ENCODE data around the gene RCN2. TPM values are rescaled to one million over a fixed set of nuclear protein-coding genes. Genes with fewer than 3 reads are reported as not detected.

The RCN2 gene
- total and polyA plus RNA-seq, 2 of the 13 experiments (the other 11 are each of a cell fraction or from before 2014, with no cell fraction given): 84.4 to 89.0 TPM

DNA sequence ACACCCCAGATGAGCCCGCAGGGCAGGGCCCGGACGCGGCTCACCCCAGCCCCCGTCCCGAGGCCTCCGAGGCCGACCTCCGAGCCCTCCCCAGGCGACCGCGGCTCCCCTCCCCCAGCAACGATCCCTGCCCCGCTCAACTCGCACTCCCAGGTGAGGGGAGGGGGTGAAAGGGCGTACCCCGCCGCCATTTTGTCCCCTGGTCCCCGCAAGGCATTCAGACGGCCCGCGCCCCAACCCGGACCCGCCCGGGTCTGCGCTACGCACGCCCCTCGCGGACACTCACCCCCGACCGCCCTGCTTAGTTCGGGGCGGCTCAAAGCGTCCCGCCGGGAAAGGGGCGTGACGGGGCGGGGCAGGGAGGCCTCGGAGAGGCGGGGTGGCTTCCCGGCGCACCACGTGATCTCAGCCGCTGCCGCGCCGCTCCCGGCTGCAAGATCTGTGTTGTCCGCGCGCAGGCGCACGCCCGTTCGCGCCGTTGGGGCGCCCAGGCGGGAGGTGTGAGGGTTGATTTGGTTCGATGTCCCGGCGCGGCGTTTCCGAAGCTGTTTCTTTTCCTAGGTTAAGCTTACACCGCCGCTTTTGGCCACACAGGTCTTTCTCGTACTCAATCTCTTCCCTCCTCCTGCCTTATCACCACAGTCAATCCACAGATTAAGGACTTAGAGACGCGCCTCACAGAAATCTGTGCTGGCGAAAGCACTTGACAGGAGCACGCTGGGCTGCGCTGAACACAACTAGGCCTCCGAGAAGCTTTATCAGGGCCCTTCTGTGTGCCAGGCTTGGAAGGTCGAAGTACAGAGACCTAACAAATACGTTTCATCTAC lies 26.3 kb upstream of the RCN2 start, which contains the start of gene SCAPER (continued):
- TF ChIP-seq NAIF1 (CRISPR knock-in tag; IDR thresholded peaks at IDR 0.05; ENCODE audit: borderline replicate concordance) (peak; percentile 91), ZNF343 (CRISPR knock-in tag; IDR thresholded peaks at IDR 0.05) (peak; percentile 97), ZNF496 (CRISPR knock-in tag; IDR thresholded peaks at IDR 0.05; ENCODE audit: insufficient replicate concordance) (no peak), SALL1 (CRISPR knock-in tag; IDR thresholded peaks at IDR 0.05) (peak; percentile 82), RAD51 (IDR thresholded peaks at IDR 0.05; ENCODE audit: borderline replicate concordance) (peak; percentile 89), DNMT1 (CRISPR knock-in tag; IDR thresholded peaks at IDR 0.05) (no peak), ZNF746 (CRISPR knock-in tag; IDR thresholded peaks at IDR 0.05) (peak; percentile 67; the same call in 1 of the 2 replicates), NR1H2 (CRISPR knock-in tag; IDR thresholded peaks at IDR 0.05; ENCODE audit: borderline replicate concordance, low read depth) (no peak), FOXJ3 (CRISPR knock-in tag; IDR thresholded peaks at IDR 0.05; ENCODE audit: borderline replicate concordance) (peak; percentile 47; the same call in 1 of the 2 replicates), ZNF543 (CRISPR knock-in tag; IDR thresholded peaks at IDR 0.05) (peak; percentile 93), AKAP8 (CRISPR knock-in tag; IDR thresholded peaks at IDR 0.05) (peak; percentile 36; the same call in 1 of the 2 replicates), KLF6 (CRISPR knock-in tag; IDR thresholded peaks at IDR 0.05) (peak; percentile 93), ZNF367 (CRISPR knock-in tag; IDR thresholded peaks at IDR 0.05; ENCODE audit: borderline replicate concordance) (peak; percentile 92; the same call in 1 of the 2 replicates), ZNF547 (CRISPR knock-in tag; IDR thresholded peaks at IDR 0.05) (peak; percentile 98)
- TF ChIP-seq, protein P1, sequence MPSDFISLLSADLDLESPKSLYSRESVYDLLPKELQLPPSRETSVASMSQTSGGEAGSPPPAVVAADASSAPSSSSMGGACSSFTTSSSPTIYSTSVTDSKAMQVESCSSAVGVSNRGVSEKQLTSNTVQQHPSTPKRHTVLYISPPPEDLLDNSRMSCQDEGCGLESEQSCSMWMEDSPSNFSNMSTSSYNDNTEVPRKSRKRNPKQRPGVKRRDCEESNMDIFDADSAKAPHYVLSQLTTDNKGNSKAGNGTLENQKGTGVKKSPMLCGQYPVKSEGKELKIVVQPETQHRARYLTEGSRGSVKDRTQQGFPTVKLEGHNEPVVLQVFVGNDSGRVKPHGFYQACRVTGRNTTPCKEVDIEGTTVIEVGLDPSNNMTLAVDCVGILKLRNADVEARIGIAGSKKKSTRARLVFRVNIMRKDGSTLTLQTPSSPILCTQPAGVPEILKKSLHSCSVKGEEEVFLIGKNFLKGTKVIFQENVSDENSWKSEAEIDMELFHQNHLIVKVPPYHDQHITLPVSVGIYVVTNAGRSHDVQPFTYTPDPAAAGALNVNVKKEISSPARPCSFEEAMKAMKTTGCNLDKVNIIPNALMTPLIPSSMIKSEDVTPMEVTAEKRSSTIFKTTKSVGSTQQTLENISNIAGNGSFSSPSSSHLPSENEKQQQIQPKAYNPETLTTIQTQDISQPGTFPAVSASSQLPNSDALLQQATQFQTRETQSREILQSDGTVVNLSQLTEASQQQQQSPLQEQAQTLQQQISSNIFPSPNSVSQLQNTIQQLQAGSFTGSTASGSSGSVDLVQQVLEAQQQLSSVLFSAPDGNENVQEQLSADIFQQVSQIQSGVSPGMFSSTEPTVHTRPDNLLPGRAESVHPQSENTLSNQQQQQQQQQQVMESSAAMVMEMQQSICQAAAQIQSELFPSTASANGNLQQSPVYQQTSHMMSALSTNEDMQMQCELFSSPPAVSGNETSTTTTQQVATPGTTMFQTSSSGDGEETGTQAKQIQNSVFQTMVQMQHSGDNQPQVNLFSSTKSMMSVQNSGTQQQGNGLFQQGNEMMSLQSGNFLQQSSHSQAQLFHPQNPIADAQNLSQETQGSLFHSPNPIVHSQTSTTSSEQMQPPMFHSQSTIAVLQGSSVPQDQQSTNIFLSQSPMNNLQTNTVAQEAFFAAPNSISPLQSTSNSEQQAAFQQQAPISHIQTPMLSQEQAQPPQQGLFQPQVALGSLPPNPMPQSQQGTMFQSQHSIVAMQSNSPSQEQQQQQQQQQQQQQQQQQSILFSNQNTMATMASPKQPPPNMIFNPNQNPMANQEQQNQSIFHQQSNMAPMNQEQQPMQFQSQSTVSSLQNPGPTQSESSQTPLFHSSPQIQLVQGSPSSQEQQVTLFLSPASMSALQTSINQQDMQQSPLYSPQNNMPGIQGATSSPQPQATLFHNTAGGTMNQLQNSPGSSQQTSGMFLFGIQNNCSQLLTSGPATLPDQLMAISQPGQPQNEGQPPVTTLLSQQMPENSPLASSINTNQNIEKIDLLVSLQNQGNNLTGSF (CRISPR knock-in tag; IDR thresholded peaks at IDR 0.05): peak; percentile 97
- TF ChIP-seq, protein P2, sequence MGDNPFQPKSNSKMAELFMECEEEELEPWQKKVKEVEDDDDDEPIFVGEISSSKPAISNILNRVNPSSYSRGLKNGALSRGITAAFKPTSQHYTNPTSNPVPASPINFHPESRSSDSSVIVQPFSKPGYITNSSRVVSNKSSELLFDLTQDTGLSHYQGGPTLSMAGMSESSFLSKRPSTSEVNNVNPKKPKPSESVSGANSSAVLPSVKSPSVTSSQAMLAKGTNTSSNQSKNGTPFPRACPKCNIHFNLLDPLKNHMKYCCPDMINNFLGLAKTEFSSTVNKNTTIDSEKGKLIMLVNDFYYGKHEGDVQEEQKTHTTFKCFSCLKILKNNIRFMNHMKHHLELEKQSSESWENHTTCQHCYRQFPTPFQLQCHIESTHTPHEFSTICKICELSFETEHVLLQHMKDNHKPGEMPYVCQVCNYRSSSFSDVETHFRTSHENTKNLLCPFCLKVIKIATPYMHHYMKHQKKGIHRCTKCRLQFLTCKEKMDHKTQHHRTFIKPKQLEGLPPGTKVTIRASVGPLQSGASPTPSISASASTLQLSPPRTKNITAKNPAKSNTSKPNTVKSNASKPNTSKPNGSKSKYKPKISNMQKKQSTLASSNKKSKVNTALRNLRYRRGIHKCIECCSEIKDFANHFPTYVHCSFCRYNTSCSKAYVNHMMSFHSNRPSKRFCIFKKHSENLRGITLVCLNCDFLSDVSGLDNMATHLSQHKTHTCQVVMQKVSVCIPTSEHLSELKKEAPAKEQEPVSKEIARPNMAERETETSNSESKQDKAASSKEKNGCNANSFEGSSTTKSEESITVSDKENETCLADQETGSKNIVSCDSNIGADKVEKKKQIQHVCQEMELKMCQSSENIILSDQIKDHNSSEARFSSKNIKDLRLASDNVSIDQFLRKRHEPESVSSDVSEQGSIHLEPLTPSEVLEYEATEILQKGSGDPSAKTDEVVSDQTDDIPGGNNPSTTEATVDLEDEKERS (CRISPR knock-in tag; IDR thresholded peaks at IDR 0.05): peak; percentile 71; the same call in 1 of the 2 replicates
- TF ChIP-seq, protein P3, sequence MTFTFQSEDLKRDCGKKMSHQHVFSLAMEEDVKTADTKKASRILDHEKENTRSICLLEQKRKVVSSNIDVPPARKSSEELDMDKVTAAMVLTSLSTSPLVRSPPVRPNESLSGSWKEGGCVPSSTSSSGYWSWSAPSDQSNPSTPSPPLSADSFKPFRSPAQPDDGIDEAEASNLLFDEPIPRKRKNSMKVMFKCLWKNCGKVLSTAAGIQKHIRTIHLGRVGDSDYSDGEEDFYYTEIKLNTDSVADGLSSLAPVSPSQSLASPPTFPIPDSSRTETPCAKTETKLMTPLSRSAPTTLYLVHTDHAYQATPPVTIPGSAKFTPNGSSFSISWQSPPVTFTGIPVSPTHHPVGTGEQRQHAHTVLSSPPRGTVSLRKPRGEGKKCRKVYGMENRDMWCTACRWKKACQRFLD (CRISPR knock-in tag; IDR thresholded peaks at IDR 0.05; ENCODE audit: borderline replicate concordance): peak; percentile 98
